Measurements from ENCODE around the gene EDEM2. TPM values are rescaled to one million over a fixed set of nuclear protein-coding genes. Genes with fewer than 3 reads are reported as not detected.

Gene EDEM2
- total RNA-seq = 33.1 and 33.4 TPM in 2 replicates

GRCh38 chr20:35146920-35147574, at the start of gene EDEM2:
TSS of gene EDEM2 (minus strand) at chr20:35147336. CDS start at chr20:35147258, 78 bp downstream.

GRCh38 chr20:35171753-35172433, 24.8 kb upstream of the EDEM2 start, which contains the start of gene PROCR:
TSS of gene PROCR (plus strand) at chr20:35172072. CDS start at chr20:35172155, 83 bp downstream.

GRCh38 chr20:35092524-35093266, 54.4 kb downstream of the EDEM2 start, which contains the start of gene TRPC4AP:
TSS of gene TRPC4AP (minus strand) at chr20:35092807. CDS start at chr20:35092781, 26 bp downstream.

Small RNA genes within 50 kb of the gene (small RNA-seq; reads per million reads assigned to genes)
- gene RF00275 = not detected
- not detected for gene RNA5SP483

Other genes starting within 250 kb of the EDEM2 start
- 48.3 and 50.0 TPM in 2 replicates for gene GSS, start 191.5 kb downstream of the EDEM2 start, total RNA-seq
- 0.11 and 0.13 TPM in 2 replicates for gene MYH7B, start 191.5 kb downstream of the EDEM2 start, total RNA-seq
- 86.2 and 88.6 TPM in 2 replicates for gene TRPC4AP, start 54.5 kb downstream of the EDEM2 start, total RNA-seq
- gene PROCR, start 24.7 kb upstream of the EDEM2 start, total RNA-seq = 44.2 and 60.6 TPM in 2 replicates
- 1.4 TPM in 2 replicates for gene MMP24, start 79.4 kb upstream of the EDEM2 start, total RNA-seq
- gene MMP24OS, start 130.8 kb upstream of the EDEM2 start, total RNA-seq = 27.3 and 31.3 TPM in 2 replicates
- 73.0 and 92.3 TPM in 2 replicates for gene EIF6, start 137.4 kb upstream of the EDEM2 start, total RNA-seq
- gene FAM83C, start 145.1 kb upstream of the EDEM2 start, total RNA-seq = under 0.01 and 0.11 TPM in 2 replicates